ENCODE data around the gene PSD.

The PSD gene

DNA sequence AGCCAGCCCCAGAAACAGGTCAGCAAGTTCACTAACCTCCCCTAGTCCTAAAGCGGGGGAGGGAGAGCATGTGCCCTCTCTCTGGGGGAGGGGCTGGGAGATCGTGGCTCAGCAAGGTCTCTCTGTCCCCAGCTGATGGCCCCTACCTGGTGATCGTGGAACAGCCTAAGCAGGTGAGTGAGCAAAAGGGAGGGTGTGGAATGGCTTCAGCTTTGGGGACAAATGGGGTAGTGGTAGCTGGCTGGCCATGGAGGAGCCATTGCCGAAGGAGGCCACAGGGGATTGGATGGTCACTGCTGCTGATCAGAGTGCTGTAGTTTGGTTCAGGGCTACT is 22.3 kb downstream of the PSD start:
- Histone ChIP-seq H3K4me3 (ENCODE audit: low read length, poor library complexity, severe bottlenecking) (peak overlapping the region; percentile 77), H3K9me3 (ENCODE audit: insufficient read depth, low read depth, low read length) (no peaks in the 10 kb centered on the region), H3F3A (ENCODE audit: low read depth) (no peaks in the 10 kb centered on the region), H3K79me2 (ENCODE audit: insufficient read depth, low read length) (peaks cover 13% of the 10 kb centered on the region; the same call in 1 of the 2 replicates), H3K36me3 (ENCODE audit: insufficient read depth, low read length) (peaks cover 4% of the 10 kb centered on the region; the same call in 1 of the 2 replicates), H3K4me2 (ENCODE audit: low read depth, low read length, poor library complexity, severe bottlenecking) (peak overlapping the region; percentile 88), H3K9me2 (replicated peaks; ENCODE audit: low read depth, low read length) (no peaks in the 10 kb centered on the region), H4K20me1 (ENCODE audit: insufficient read depth, low read length, poor library complexity, severe bottlenecking) (no peaks in the 10 kb centered on the region), H3K4me1 (ENCODE audit: insufficient read depth, low read length, poor library complexity, severe bottlenecking) (peaks cover 22% of the 10 kb centered on the region), H3K27me3 (ENCODE audit: insufficient read depth, low read length, poor library complexity, severe bottlenecking) (no peaks in the 10 kb centered on the region), H3K9ac (ENCODE audit: low read depth, low read length, poor library complexity, severe bottlenecking) (peak overlapping the region; percentile 79), H2AFZ (ENCODE audit: low read length) (no peak overlapping the region)
- TF ChIP-seq, protein P1, sequence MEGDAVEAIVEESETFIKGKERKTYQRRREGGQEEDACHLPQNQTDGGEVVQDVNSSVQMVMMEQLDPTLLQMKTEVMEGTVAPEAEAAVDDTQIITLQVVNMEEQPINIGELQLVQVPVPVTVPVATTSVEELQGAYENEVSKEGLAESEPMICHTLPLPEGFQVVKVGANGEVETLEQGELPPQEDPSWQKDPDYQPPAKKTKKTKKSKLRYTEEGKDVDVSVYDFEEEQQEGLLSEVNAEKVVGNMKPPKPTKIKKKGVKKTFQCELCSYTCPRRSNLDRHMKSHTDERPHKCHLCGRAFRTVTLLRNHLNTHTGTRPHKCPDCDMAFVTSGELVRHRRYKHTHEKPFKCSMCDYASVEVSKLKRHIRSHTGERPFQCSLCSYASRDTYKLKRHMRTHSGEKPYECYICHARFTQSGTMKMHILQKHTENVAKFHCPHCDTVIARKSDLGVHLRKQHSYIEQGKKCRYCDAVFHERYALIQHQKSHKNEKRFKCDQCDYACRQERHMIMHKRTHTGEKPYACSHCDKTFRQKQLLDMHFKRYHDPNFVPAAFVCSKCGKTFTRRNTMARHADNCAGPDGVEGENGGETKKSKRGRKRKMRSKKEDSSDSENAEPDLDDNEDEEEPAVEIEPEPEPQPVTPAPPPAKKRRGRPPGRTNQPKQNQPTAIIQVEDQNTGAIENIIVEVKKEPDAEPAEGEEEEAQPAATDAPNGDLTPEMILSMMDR (conservative IDR thresholded peaks at IDR 0.05; ENCODE audit: low read length), result no peak
- no peak for TF ChIP-seq EZH2phosphoT487 (IDR thresholded peaks at IDR 0.05; ENCODE audit: borderline replicate concordance)

- H3F3A ChIP-seq (ENCODE audit: low read depth), result no peaks in the 10 kb centered on the region
- no peak for TF ChIP-seq EZH2phosphoT487 (IDR thresholded peaks at IDR 0.05; ENCODE audit: borderline replicate concordance)
- TF ChIP-seq, protein P1 (conservative IDR thresholded peaks at IDR 0.05; ENCODE audit: low read length), result no peak
- peaks cover 22% of the 10 kb centered on the region for H3K4me1 ChIP-seq (ENCODE audit: insufficient read depth, low read length, poor library complexity, severe bottlenecking)
- peak within 1 kb of the TSS; percentile 88 for H3K4me2 ChIP-seq (ENCODE audit: low read depth, low read length, poor library complexity, severe bottlenecking)
- peaks cover 3% of the 10 kb centered on the region; the same call in 1 of the 2 replicates for H3K36me3 ChIP-seq (ENCODE audit: insufficient read depth, low read length)
- peaks cover 13% of the 10 kb centered on the region; the same call in 1 of the 2 replicates for H3K79me2 ChIP-seq (ENCODE audit: insufficient read depth, low read length)
- H3K9ac ChIP-seq (ENCODE audit: low read depth, low read length, poor library complexity, severe bottlenecking), result peak within 1 kb of the TSS; percentile 79
- H3K9me3 ChIP-seq (ENCODE audit: insufficient read depth, low read depth, low read length), result no peaks in the 10 kb centered on the region
- H3K27me3 ChIP-seq (ENCODE audit: insufficient read depth, low read length, poor library complexity, severe bottlenecking), result no peaks in the 10 kb centered on the region
- H2AFZ ChIP-seq (ENCODE audit: low read length), result peak within 1 kb of the TSS; percentile 76
- peak within 1 kb of the TSS; percentile 77 for H3K4me3 ChIP-seq (ENCODE audit: low read length, poor library complexity, severe bottlenecking)
- no peaks in the 10 kb centered on the region for H4K20me1 ChIP-seq (ENCODE audit: insufficient read depth, low read length, poor library complexity, severe bottlenecking)
- no peaks in the 10 kb centered on the region for H3K9me2 ChIP-seq (replicated peaks; ENCODE audit: low read depth, low read length)
Observed at GRCh38 chr10:102395400-102396316, 22.9 kb downstream of the PSD start, which contains the start of gene NFKB2. Gene NFKB2 (plus strand): TSS chr10:102395705. CDS start chr10:102395960, 255 bp downstream.

GRCh38 chr10:102394801-102395399 is 23.7 kb downstream of the PSD start:
- peak overlapping the region; percentile 76 for H2AFZ ChIP-seq (ENCODE audit: low read length)
- no peaks in the 10 kb centered on the region for H3K27me3 ChIP-seq (ENCODE audit: insufficient read depth, low read length, poor library complexity, severe bottlenecking)

More at GRCh38 chr10:102394801-102395399, 23.7 kb downstream of the PSD start:
- Histone ChIP-seq H3K79me2 (ENCODE audit: insufficient read depth, low read length) (peaks cover 13% of the 10 kb centered on the region; the same call in 1 of the 2 replicates), H3K9ac (ENCODE audit: low read depth, low read length, poor library complexity, severe bottlenecking) (peak overlapping the region; percentile 79), H4K20me1 (ENCODE audit: insufficient read depth, low read length, poor library complexity, severe bottlenecking) (no peaks in the 10 kb centered on the region), H3K36me3 (ENCODE audit: insufficient read depth, low read length) (peaks cover 3% of the 10 kb centered on the region; the same call in 1 of the 2 replicates), H3F3A (ENCODE audit: low read depth) (no peaks in the 10 kb centered on the region), H3K4me2 (ENCODE audit: low read depth, low read length, poor library complexity, severe bottlenecking) (peak overlapping the region; percentile 88), H3K9me2 (replicated peaks; ENCODE audit: low read depth, low read length) (no peaks in the 10 kb centered on the region), H3K4me1 (ENCODE audit: insufficient read depth, low read length, poor library complexity, severe bottlenecking) (peaks cover 20% of the 10 kb centered on the region), H3K9me3 (ENCODE audit: insufficient read depth, low read depth, low read length) (no peaks in the 10 kb centered on the region), H3K4me3 (ENCODE audit: low read length, poor library complexity, severe bottlenecking) (peak overlapping the region; percentile 77)
- TF ChIP-seq, protein P1 (conservative IDR thresholded peaks at IDR 0.05; ENCODE audit: low read length), result no peak
- TF ChIP-seq EZH2phosphoT487 (IDR thresholded peaks at IDR 0.05; ENCODE audit: borderline replicate concordance), result no peak
